Tibial artery (tissue), 4 donors: Measurements from ENCODE around the gene RGS7.
"Not testable (repeated sequence)": the region's sequence is repeated elsewhere in the genome, so short reads cannot be mapped to it uniquely, and the experiment has no call there.

ENCODE experiments used
- DNase-seq, 2 donors: peaks; one replicate each; pipeline ENCODE4 v3.0.0-alpha.2; 2019
- H3K27ac ChIP-seq, 2 donors: fragments of 200-600 bp; sonication (generic) in 1 of 2; 1 replicate in 1 of 2; 2 replicates in 1 of 2; pipeline ENCODE4 v1.5.1; 2018 to 2019; ENCODE audit warnings: mild to moderate bottlenecking in 1 of 2
- H3K27me3 ChIP-seq, 2 donors: fragments of 200-600 bp; sonication (generic) in 1 of 2; one replicate each; pipeline versions ENCODE4 v1.5.1 to v1.6.0; 2016 to 2019
- H3K36me3 ChIP-seq, 3 donors: fragments of 200-600 bp; sonication (generic) in 2 of 3; one replicate each; pipeline ENCODE4 v1.5.1; 2016 to 2019; ENCODE audit warnings: mild to moderate bottlenecking in 2 of 3
- H3K4me1 ChIP-seq, 4 donors: fragments of 200-600 bp; sonication (generic) in 2 of 4; 1 replicate in 3 of 4; 2 replicates in 1 of 4; pipeline ENCODE4 v1.5.1; 2016 to 2019
- H3K4me3 ChIP-seq, 2 donors: fragments of 200-600 bp; sonication (generic) in 1 of 2; 1 replicate in 1 of 2; 2 replicates in 1 of 2; pipeline ENCODE4 v1.5.1; 2018 to 2019; ENCODE audit warnings: mild to moderate bottlenecking in 2 of 2
- H3K9me3 ChIP-seq, 3 donors: fragments of 200-600 bp; sonication (generic) in 1 of 3; one replicate each; pipeline ENCODE4 v1.5.1; 2016 to 2019
- intact Hi-C: fragments of 100-400 bp; cut with DNase I; formaldehyde crosslinking; loops from one replicate; pipeline ENCODE4 v1.15.0; 2023; ENCODE audit warnings: low total_unique reads
- TF ChIP-seq, protein P1 (sequence below), 2 experiments: fragments of 200-600 bp in 1 of 2; fragments of 450-650 bp in 1 of 2; IDR thresholded peaks; one replicate each; pipeline ENCODE4 v1.5.1; 2017 to 2019; ENCODE audit warnings: antibody characterized with exemption in 2 of 2, mild to moderate bottlenecking in 1 of 2, moderate library complexity in 1 of 2

RGS7 gene

DNA sequence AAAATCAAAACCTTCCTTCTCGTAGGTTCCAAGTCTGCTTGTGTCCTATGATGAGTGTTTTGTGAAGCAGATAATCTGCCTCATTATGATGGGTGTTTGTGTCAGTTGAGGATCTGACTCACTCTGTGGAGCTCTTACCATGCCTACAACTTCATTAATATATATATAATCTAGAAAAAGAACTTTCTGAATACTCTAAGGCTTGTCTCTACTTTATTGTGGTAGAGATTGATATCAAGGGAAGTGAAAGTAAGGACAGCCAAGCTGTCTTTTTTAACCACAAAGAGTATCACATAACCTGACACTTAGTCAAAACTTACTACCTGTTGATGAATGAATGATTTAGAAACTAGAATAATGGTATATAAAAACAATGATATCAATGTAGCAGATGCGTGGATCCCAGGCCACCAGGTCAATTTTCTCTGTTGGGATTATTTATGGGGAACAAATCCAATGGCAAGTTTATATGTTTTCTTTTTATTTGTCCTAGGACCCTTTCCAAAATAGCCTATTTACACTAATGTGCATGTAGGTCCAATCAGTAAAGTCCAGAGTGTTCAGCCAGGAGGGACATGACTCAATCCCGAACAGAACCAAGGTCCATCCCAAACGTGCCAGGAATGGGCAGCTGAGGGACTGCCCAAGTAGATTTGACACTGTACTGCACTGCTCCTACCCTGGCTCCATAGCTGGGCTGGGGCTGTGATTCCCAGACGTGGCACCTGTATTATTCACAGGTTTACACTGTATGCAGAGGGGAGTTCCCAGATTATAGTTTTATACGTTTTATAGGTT lies 562.8 kb downstream of the RGS7 start:
- no peak for DNase-seq
- Histone ChIP-seq H3K36me3 (no peaks in the 10 kb centered on the region), H3K27ac (no peak overlapping the region), H3K4me1 (no peaks in the 10 kb centered on the region), H3K4me3 (no peak overlapping the region), H3K27me3 (no peaks in the 10 kb centered on the region), H3K9me3 (no peaks in the 10 kb centered on the region)
- intact Hi-C loops = no loop called here
- TF ChIP-seq, protein P1, sequence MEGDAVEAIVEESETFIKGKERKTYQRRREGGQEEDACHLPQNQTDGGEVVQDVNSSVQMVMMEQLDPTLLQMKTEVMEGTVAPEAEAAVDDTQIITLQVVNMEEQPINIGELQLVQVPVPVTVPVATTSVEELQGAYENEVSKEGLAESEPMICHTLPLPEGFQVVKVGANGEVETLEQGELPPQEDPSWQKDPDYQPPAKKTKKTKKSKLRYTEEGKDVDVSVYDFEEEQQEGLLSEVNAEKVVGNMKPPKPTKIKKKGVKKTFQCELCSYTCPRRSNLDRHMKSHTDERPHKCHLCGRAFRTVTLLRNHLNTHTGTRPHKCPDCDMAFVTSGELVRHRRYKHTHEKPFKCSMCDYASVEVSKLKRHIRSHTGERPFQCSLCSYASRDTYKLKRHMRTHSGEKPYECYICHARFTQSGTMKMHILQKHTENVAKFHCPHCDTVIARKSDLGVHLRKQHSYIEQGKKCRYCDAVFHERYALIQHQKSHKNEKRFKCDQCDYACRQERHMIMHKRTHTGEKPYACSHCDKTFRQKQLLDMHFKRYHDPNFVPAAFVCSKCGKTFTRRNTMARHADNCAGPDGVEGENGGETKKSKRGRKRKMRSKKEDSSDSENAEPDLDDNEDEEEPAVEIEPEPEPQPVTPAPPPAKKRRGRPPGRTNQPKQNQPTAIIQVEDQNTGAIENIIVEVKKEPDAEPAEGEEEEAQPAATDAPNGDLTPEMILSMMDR (IDR thresholded peaks at IDR 0.05) = no peak

DNA sequence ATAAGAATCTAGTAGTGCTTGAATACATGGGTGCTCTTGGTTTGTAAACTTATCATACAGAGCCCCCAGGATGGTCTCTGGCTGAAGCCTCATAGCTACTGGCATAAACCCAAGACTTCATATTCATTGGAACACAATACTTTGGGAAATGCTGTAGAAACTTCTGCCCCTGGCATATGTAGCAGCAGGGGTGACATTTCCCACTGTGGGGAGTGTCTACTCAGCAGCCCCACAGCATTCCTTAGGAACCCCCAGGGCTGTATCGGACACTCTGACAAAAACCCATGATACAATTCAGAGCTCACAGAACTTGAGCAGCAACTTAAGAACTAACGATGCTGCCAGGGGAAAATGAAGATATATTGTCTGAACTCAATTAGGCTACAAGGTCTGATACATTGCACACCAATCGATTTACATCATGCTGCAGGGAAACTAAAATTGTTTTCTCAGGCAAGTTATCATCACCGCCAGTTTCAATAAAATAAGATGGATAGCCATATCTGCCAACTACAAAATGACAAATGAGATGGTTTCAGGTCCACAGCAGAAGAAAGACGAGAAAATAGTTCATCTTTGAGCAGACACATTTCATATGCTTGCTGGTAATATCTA lies 564.0 kb downstream of the RGS7 start:
- intact Hi-C loops = no loop called here
- Histone ChIP-seq H3K36me3 (no peaks in the 10 kb centered on the region), H3K27ac (no peak overlapping the region), H3K27me3 (no peaks in the 10 kb centered on the region), H3K9me3 (no peaks in the 10 kb centered on the region), H3K4me1 (no peaks in the 10 kb centered on the region), H3K4me3 (no peak overlapping the region)
- DNase-seq = no peak
- TF ChIP-seq, protein P1 (IDR thresholded peaks at IDR 0.05) = no peak

DNA sequence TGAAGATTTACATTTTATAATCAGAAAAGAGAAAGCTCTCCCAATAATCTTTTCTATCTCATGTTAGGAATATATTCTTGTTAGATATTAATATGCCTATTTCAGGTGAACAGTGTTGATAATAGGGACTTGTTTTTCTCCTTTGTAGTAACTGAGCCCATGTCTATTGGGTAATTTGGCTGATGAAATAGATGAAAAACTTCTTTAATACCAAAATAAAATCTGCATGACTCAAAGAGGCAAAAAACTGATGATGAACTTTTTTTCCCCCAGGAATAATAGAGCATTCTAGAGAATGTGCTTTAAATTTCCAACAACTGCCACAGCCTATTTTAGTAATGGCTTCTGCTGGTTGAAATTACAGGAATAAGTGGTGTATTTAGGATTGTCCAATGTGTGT lies 566.1 kb downstream of the RGS7 start:
- Histone ChIP-seq H3K4me3 (no peak overlapping the region), H3K27ac (no peak overlapping the region), H3K36me3 (no peaks in the 10 kb centered on the region), H3K27me3 (no peaks in the 10 kb centered on the region), H3K4me1 (no peaks in the 10 kb centered on the region), H3K9me3 (no peaks in the 10 kb centered on the region)
- DNase-seq = no peak
- intact Hi-C loops = no loop called here
- TF ChIP-seq, protein P1 (IDR thresholded peaks at IDR 0.05) = no peak

DNA sequence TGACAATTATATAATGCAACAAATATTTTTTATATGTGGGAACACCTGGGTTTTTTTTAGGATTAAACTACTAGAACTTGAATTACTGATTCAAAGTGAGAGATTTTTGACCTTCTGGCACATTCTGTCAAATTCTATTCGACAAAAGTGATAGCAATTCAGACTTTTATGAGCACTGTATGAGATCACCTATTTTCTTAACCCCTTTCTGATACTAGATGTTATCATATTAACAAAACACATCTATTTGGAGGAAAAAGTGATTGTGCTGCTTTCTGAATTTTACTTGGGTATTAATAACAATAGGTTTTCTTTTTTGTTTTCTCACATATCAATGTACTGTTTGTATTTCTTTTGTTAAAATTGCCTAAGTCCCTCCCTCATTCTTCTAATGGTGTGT lies 570.1 kb downstream of the RGS7 start:
- Histone ChIP-seq H3K4me1 (no peaks in the 10 kb centered on the region), H3K27ac (no peak overlapping the region), H3K27me3 (no peaks in the 10 kb centered on the region), H3K4me3 (no peak overlapping the region), H3K9me3 (no peaks in the 10 kb centered on the region), H3K36me3 (no peaks in the 10 kb centered on the region)
- intact Hi-C loops = no loop called here
- TF ChIP-seq, protein P1 (IDR thresholded peaks at IDR 0.05) = no peak
- no peak for DNase-seq

DNA sequence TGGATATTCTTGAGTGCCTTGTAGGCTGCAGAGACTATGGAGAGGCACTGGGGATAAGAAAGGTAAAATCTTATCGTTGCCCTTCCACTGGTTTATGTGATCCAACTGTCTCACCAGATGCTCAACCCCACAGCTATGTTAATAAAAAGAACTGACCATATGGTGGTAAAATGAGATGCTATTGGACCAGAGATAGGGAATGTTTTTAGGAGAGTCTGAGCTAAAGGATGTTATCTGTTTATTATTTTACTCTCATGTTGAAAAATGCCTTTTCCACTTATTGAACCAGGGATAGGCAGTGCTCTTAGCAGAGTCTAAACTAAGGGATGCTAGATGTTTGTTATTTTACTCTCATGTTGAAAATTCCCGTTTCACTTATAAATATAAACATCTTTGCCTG lies 572.2 kb downstream of the RGS7 start:
- H3K36me3 ChIP-seq = no peaks in the 10 kb centered on the region
- H3K9me3 ChIP-seq = no peaks in the 10 kb centered on the region
- no peaks in the 10 kb centered on the region for H3K27me3 ChIP-seq
- no peak overlapping the region for H3K4me3 ChIP-seq
- DNase-seq = no peak
- TF ChIP-seq, protein P1 (IDR thresholded peaks at IDR 0.05) = no peak
- H3K27ac ChIP-seq = no peak overlapping the region
- intact Hi-C loops = no loop called here
- H3K4me1 ChIP-seq = no peaks in the 10 kb centered on the region

DNA sequence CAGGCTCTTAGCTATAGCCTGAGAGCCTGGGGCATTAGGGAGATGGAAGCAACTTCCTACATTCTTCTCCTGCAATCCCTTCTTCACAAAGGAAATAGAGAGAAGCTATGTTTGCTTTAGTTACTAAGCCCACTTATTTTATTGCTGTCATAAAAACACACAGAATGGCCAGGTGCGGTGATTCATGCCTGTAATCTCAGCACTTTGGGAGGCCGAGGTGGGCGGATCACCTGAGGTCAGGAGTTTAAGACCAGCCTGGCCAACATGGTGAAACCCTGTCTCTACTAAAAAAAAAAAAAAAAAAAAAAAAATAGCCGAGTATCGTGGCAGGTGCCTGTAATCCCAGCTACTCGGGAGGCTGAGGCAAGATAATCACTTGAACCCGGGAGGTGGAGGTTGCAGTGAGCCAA lies 573.3 kb downstream of the RGS7 start:
- H3K27me3 ChIP-seq, H3K36me3 ChIP-seq, intact Hi-C loops, H3K9me3 ChIP-seq, H3K4me3 ChIP-seq, H3K27ac ChIP-seq, DNase-seq, H3K4me1 ChIP-seq: not testable (repeated sequence)
